H7 (cell line): Measurements from ENCODE around the gene ZC3HAV1. TPM values are rescaled to one million over a fixed set of nuclear protein-coding genes. Genes with fewer than 3 reads are reported as not detected.
"Not testable (repeated sequence)": the region's sequence is repeated elsewhere in the genome, so short reads cannot be mapped to it uniquely, and the experiment has no call there.

ENCODE experiments used
- DNase-seq: peaks from one replicate; pipeline ENCODE4 v3.0.0; 2012
- H3K27me3 ChIP-seq: 2 replicates; pipeline ENCODE4 v1.6.0; 2011; ENCODE audit warnings: mild to moderate bottlenecking, low read length; ENCODE audit not compliant: control insufficient read depth, insufficient read depth
- H3K36me3 ChIP-seq: replicated peaks from 2 replicates; pipeline ENCODE4 v1.5.1; 2011; ENCODE audit warnings: low read length; ENCODE audit not compliant: control insufficient read depth, insufficient read depth
- H3K4me3 ChIP-seq: 2 replicates; pipeline ENCODE4 v1.5.1; 2011; ENCODE audit warnings: low read depth, mild to moderate bottlenecking, control low read depth, low read length, moderate library complexity; ENCODE audit not compliant: insufficient read depth
- total RNA-seq: library from RNA; depleted of rRNA; stranded (reverse); fragments of >200 nt; shearing (Covaris generic); gene quantifications from 2 replicates; pipeline ENCODE4 v1.2.3, GENCODE V29; 2014

The ZC3HAV1 gene
- total RNA-seq, 1 experiment from 2014 or later: 30.9 TPM

DNA sequence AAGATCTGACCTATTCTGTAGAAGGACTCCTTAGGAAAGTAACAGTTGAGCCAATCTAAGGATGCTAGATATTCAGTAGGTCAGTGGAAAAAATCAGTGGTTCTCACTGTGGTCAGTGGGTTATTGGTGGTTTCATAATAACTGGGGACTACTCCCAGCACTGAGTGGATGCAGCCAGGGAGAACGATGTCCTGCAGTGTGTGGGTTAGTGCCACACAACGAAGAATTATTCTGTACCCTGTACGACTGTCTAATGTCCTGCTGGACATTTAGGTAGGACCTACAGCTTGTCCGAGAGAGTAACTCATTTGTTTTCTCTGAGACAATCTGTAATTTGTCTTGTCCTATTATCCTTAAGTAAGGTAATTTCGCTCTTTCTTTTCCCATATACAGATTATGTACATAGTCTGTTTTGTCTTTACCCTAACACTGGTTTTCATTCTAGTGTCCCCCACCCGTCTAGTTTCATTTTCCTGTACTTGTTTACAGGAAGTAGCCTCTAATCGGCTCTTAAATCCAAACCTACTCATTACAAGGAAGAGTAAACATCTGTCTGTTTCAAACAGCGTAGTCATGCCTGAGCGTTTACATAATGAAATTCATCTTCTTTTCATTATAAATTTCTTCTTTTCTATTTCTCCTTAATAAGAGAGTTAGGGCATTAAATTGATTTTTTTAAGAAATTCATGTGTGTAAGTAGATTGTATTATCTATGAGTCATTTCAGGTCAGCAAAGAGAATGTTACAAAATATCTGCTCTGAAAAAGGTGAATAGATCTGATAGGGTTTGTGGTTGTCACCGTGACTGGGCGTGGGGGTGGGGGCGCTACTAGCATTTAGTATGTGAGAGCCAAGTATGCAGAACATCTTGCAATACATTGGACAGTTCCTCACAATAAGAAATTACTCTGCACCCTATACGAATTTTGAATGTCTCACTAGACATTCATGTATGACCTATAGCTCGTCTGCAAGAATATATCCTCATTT lies 65.4 kb downstream of the ZC3HAV1 start:
- peaks cover 3% of the 10 kb centered on the region for H3K36me3 ChIP-seq
- no peaks in the 10 kb centered on the region; the same call in 1 of the 2 replicates for H3K27me3 ChIP-seq
- H3K4me3 ChIP-seq: no peak overlapping the region
- DNase-seq: no peak

DNA sequence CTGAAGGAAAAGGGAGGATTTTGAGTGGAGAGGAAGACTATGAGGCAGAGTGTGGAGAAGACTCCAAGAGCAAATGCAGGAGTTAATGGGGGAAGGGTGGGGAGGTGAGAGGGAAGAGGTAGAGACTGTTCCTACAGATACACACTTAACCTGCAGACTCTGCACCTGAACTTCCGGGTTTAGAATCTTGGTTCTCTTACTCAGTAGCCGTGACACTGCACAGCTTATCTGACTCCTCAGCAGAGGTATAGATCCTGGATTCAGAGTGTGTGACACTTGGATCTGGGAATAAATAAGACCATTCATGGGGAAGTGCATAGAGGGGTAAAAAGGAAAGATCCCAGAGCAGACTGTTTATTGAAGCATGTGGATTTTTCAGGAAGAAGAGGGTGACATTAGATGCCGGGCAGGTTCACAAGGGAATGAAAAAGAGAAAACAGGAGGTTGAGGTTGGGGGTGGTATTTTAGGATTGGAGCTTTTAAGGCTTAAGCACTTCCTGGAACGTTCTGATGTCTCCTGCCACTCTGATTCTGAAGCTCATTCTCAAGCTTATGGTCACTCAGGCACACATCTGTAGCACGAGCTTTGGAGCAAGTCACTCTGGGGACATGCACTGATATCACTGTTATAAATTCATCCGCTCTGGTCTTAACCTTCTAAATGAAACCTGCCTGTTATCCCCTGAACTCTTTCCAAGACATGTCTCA lies 68.0 kb downstream of the ZC3HAV1 start:
- no peak for DNase-seq
- Histone ChIP-seq H3K27me3 (peaks cover 1% of the 10 kb centered on the region; the same call in 1 of the 2 replicates), H3K36me3 (no peaks in the 10 kb centered on the region; the same call in 1 of the 2 replicates), H3K4me3 (no peak overlapping the region)

DNA sequence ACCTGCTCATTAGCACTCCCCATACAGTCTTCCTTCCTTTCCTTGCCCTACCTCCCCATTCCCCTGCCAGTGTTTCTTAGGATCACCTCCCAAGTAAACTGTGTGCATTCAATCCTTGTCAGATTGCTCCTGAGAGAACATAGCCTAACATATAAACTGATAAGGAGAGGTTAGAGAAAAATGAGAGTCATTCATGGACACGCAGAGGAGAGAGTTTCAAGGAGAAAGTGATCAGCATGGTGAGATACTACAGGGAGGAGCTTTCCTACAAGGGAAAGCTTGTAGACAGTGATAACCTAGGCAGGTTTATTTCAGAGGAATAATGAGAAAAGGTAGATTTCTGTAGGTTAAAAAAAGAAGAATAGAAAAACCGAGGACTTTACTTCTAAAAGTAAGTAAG lies 70.8 kb downstream of the ZC3HAV1 start:
- Histone ChIP-seq H3K4me3 (no peak overlapping the region), H3K36me3 (peaks cover 3% of the 10 kb centered on the region), H3K27me3 (peaks cover 3% of the 10 kb centered on the region; the same call in 1 of the 2 replicates)
- no peak for DNase-seq

DNA sequence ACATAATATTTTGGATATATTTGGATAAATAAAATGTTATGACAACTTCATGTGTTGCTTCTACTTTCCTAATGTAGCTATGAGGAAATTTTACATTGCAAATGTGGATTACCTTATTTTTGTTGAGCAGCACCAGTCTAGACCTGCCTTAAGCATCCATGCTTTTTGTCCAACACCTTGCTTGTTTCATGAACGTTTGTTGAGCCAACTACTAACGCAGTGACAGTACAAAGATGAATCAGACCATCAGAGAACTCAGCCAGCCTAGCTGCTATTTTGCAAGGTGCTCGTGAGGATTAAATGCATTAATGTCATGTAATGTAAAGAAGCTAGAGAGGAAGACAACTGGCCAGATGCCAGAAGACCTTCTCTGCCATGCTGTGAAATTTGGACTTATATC lies 72.6 kb downstream of the ZC3HAV1 start:
- Histone ChIP-seq H3K4me3 (no peak overlapping the region), H3K36me3 (peaks cover 5% of the 10 kb centered on the region), H3K27me3 (peaks cover 3% of the 10 kb centered on the region; the same call in 1 of the 2 replicates)
- DNase-seq: no peak

DNA sequence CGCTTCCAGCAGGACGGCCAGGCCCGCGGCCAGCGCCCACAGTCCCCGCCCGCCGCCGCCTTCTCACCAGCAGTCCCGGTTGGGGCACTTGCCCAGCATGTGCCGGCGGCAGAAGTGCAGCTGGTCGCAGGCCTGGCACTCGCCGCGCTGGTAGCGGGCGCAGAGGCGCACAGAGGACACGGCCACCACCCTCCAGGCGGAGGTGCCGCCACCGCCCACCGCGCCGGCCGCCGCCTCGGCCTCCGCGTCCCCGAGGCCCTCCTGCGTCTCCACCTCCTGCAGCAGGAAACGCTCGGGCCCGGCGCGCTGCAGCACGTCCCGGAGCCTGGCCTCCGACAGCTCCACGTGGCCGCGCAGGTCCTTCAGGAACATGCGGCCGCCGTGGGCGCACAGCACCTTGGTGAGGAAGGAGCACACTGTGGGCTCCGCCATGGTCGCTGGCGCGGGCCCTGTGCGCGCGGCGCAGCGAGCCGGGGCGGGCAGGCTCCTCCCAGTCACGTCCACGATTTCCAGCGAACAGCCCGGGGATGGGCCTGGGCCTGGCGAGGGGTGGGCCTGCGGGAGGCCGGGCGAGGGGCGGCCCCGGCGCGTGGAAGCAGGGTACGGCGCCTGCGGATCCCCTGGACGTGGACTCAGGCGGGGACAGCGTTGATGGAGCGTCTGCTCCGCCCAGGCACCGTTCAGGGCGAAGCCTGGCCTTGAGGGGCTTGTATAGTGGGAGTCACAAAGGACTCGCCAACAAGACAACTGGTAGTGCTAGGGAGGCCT lies 73.8 kb downstream of the ZC3HAV1 start, which contains the start of gene ZC3HAV1L:
ZC3HAV1L (minus strand) TSS at position 457 of the 768 bp plus-strand sequence; CDS start at position 432, 25 bp downstream.
- peak; percentile 80 for DNase-seq
- H3K27me3 ChIP-seq: peaks cover 3% of the 10 kb centered on the region; the same call in 1 of the 2 replicates
- H3K4me3 ChIP-seq: peak within 1 kb of the TSS; percentile 57
- peaks cover 5% of the 10 kb centered on the region for H3K36me3 ChIP-seq

DNA sequence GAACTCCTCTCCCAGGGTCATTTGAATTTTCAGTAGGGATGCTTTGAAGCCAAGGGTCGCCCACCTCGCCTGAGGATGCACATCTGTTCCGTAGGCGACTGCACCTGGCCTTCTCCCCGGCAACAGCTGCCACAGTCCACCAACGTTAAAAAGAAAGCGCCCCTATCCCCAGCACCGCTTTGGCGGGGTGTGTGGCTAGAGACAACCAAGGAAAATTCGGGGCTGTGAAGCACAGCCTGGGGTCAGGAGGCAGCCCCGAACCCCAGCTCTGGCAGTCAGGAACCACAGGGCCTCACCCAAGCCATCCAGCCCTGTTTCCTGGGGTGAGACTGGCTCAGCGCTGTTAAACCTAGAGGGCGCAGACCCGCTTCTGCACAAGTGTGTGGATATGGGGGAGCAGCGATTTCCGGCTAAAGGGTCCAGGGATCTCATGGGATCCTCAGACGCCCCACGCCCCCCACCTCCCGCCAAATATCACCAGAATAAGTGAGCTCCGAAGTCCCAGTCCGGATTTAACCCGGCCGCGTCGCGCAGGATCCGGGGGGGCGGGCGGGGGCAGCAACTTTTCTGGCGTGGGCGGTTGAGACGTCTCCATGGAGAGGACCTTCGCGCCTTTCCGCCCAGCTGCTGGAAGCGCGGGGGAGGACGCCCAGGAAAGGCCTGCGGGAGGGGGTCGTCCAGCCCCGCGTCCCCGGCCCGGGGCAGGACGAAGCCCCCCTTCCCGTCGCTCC lies 74.5 kb downstream of the ZC3HAV1 start:
- DNase-seq: peak; percentile 65
- Histone ChIP-seq H3K4me3 (peak overlapping the region; percentile 57), H3K36me3 (peaks cover 5% of the 10 kb centered on the region), H3K27me3 (peaks cover 3% of the 10 kb centered on the region; the same call in 1 of the 2 replicates)

DNA sequence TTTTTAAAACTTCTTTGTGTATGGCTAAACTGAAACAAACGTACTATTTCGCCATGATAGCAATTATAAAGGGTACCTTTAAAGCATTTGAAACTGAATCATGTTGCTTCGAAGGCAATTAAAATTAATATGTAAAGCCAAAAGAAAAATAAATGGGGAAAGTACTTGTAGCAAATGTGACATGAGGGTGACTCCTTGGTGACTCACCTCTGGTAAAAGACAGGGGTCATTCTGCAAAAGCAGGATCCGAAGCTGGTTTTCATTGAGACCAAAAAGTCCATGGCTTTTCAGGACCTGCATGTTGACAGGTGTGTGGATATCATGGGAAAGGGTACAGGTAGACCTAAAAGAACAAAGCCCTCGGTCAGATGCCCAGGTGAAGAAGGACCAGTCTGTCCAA lies 75.2 kb downstream of the ZC3HAV1 start:
- H3K27me3 ChIP-seq: peaks cover 3% of the 10 kb centered on the region; the same call in 1 of the 2 replicates
- peaks cover 5% of the 10 kb centered on the region for H3K36me3 ChIP-seq
- no peak for DNase-seq
- no peak overlapping the region for H3K4me3 ChIP-seq

DNA sequence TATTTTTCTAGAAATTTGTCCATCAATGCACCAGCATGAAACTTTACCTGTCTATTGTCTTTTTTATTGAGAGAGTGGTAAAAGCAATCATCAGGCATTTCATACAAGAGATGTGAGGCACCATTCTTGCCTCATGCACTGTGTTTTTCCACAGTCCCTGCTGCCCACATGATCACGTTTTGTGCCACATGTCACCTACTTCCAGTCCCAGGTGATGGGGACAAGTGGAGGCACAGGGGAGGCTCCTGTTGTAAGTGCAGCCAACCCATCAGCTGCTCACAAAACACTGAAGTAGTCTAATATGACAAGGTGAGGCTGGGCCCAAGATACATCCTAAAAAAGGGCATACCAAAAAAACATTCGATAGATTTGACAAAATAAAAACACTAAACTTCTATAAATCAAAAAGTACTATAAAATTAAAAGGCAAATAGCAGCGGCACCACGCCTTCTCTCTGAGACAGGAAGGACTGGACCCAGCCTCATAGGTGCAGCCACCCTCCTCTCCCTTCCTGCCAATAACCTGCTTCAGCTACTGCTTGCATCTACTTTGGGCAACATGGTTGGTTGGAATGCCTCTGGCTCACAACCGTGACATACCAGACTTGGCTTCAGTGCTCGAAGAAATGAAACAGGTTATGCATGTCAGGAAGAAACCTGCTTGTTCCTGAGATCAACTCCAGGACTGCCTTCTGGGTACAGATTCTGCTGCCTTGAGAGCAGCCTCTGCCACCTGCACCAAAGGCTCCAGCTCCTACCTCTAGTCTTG lies 76.0 kb downstream of the ZC3HAV1 start:
- no peak for DNase-seq
- Histone ChIP-seq H3K4me3 (no peak overlapping the region), H3K36me3 (peaks cover 6% of the 10 kb centered on the region), H3K27me3 (peaks cover 3% of the 10 kb centered on the region; the same call in 1 of the 2 replicates)

DNA sequence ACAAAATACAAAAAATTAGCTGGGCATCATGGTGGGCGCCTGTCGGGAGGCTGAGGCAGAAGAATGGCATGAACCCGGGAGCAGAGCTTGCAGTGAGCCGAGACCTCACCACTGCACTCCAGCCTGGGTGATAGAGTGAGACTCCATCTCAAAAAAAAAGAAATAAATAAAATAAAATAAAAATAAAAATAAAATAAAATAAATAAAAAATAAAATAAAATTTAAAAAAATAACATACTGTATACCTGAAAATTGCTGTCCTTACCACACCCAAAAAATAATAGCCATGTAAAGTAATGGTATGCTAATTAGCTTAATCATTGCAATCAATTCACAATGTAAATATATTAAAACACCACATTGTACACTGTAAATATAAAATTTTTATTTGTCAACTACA lies 77.0 kb downstream of the ZC3HAV1 start:
- peaks cover 6% of the 10 kb centered on the region for H3K36me3 ChIP-seq
- no peak for DNase-seq

DNA sequence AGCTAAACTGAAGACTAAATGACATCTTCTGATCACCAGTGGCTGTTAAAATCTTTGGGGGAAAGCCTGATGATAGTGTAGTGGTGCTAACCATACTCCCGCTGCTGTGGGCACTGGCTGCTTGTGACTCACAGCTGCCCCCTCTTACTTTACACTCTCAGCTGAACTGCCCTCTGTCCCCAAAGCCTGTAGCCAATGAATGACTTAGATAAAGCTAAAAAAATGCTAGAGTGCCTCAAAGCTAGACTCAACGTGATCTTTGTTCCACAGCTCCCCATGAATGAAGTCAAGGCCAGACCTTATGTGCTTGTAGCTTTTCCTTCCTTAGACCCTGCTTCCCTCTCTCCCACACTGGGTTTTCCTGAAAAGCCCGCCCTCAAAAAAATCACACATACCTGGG lies 80.2 kb downstream of the ZC3HAV1 start:
- no peak overlapping the region for H3K4me3 ChIP-seq
- DNase-seq: no peak
- no peaks in the 10 kb centered on the region for H3K27me3 ChIP-seq
- H3K36me3 ChIP-seq: peaks cover 11% of the 10 kb centered on the region

More for the DNA sequence above, 77.0 kb downstream of the ZC3HAV1 start:
- H3K4me3 ChIP-seq: no peak overlapping the region
- peaks cover 3% of the 10 kb centered on the region; the same call in 1 of the 2 replicates for H3K27me3 ChIP-seq

DNA sequence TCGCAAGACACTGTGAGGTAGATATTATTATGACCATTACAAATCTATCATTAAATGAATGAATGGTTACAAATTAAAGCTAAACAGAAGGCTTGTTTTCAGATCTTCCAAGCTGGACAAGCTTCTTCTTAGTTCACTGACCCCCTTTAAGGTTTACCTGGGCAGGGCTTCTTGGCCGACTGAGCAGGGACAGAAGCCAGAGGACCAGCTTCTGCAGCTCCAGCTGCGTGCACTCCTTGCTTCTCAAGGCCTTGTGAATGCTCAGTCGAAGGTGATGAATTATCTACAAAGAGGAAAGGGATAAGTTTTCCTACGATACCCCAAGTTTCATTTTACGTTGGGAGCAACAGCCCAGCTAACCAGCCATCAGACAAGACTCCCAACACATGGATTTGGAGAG lies 83.0 kb downstream of the ZC3HAV1 start:
- Histone ChIP-seq H3K4me3 (no peak overlapping the region), H3K27me3 (no peaks in the 10 kb centered on the region), H3K36me3 (peaks cover 7% of the 10 kb centered on the region)
- no peak for DNase-seq

DNA sequence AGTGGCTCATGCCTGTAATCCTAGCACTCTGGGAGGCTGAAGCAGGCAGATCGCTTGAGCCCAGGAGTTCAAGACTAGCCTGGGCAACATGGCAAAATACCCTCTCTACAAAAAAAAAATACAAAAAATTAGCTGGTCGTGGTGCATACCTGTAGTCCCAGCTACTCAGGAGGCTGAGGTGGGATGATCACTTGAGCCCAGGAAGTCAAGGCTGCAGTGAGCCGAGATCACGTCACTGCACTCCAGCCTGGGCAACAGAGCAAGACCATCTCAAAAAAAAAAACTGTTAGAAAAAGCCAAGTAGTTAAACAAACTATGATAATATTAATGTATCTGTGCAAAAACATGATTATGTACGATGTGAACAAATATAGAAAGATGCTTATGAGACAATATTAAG lies 83.7 kb downstream of the ZC3HAV1 start:
- H3K27me3 ChIP-seq, H3K36me3 ChIP-seq, DNase-seq, H3K4me3 ChIP-seq: not testable (repeated sequence)

DNA sequence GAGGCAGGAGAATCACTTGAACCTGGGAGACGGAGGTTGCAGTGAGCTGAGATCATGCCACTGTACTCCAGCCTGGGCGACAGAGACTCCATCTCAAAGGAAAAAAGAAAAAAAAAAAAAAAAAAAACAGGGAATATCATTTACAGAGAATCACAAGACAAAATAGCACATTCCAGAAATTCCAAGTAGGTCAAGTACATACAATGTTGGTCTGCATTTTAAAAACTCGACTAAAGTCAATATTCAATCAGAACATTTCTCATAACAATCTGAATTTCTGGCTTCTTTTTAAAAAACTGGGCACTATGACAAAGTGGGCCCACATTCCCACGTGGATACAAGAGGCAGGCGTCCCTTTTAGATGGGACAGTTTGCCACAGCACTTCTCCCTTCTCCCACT lies 86.4 kb downstream of the ZC3HAV1 start:
- Histone ChIP-seq H3K27me3 (no peaks in the 10 kb centered on the region), H3K36me3 (peaks cover 5% of the 10 kb centered on the region; the same call in 1 of the 2 replicates), H3K4me3 (no peak overlapping the region)
- DNase-seq: no peak
